Naive B cell (primary cell): ENCODE data around the gene BTBD17. TPM values are rescaled to one million over a fixed set of nuclear protein-coding genes. Genes with fewer than 3 reads are reported as not detected.

Experiments used
- ATAC-seq, 2 donors: fragments of 150-1000 bp; cut with Tn5 transposase; 2 replicates each; pipeline ENCODE4 v1.10.0; 2021; ENCODE audit warnings: low read depth in 2 of 2, mild to moderate bottlenecking in 2 of 2, moderate library complexity in 2 of 2
- DNase-seq: peaks from one replicate; pipeline ENCODE4 v3.0.0; 2022
- H3K27ac Mint-ChIP-seq, 6 donors: one replicate each; pipeline ENCODE4 v1.8.0; 2020 to 2022; ENCODE audit warnings: mild to moderate bottlenecking in 6 of 6, mixed read lengths in 6 of 6, moderate library complexity in 5 of 6, inconsistent platforms in 2 of 6
- H3K27me3 Mint-ChIP-seq, 3 donors: one replicate each; pipeline ENCODE4 v1.8.0; 2021 to 2022; ENCODE audit warnings: mixed read lengths in 3 of 3, mild to moderate bottlenecking in 1 of 3
- H3K36me3 Mint-ChIP-seq, 2 donors: one replicate each; pipeline ENCODE4 v1.8.0; 2020 to 2022; ENCODE audit warnings: mixed read lengths in 2 of 2, inconsistent platforms in 1 of 2, mild to moderate bottlenecking in 1 of 2
- H3K4me1 Mint-ChIP-seq, 3 donors: one replicate each; pipeline ENCODE4 v1.8.0; 2020 to 2022; ENCODE audit warnings: mixed read lengths in 3 of 3, inconsistent platforms in 1 of 3, mild to moderate bottlenecking in 1 of 3, moderate library complexity in 1 of 3
- H3K4me3 Mint-ChIP-seq, 8 donors: one replicate each; pipeline ENCODE4 v1.8.0; 2020 to 2022; ENCODE audit warnings: mild to moderate bottlenecking in 8 of 8, mixed read lengths in 8 of 8, moderate library complexity in 8 of 8, inconsistent platforms in 2 of 8
- H3K9me3 Mint-ChIP-seq, 7 donors: one replicate each; pipeline ENCODE4 v1.8.0; 2020 to 2022; ENCODE audit warnings: mixed read lengths in 7 of 7, mild to moderate bottlenecking in 5 of 7, inconsistent platforms in 2 of 7, moderate library complexity in 1 of 7
- polyA plus RNA-seq, 6 donors: library from polyadenylated mRNA; unstranded; fragments of 300-500 nt; fragmentation: Illumina TruSeq; gene quantifications; one replicate each; pipeline ENCODE4 v1.2.3, GENCODE V29; 2021; ENCODE audit warnings: low read depth in 6 of 6

BTBD17 gene
- polyA plus RNA-seq, 6 donors from 2014 or later: not detected

- Mint-ChIP-seq H3K36me3 (no peaks in the 10 kb centered on the region), H3K27ac (no peak overlapping the region), H3K9me3 (peaks cover 0 to 2% (median 0%) of the 10 kb centered on the region in 7 donors), H3K4me3 (no peak overlapping the region), H3K27me3 (peaks cover 16 to 62% (median 60%) of the 10 kb centered on the region in 3 donors), H3K4me1 (peaks cover 0 to 3% (median 2%) of the 10 kb centered on the region in 3 donors)
- ATAC-seq (no peak), DNase-seq (no peak)
Measured at GRCh38 chr17:74349120-74349519, 12.5 kb downstream of the BTBD17 start.

GRCh38 chr17:74347646-74348045 is 14.0 kb downstream of the BTBD17 start:
- no peaks in the 10 kb centered on the region for H3K4me1 Mint-ChIP-seq
- DNase-seq (no peak), ATAC-seq (no peak)
- no peak overlapping the region for H3K4me3 Mint-ChIP-seq
- no peak overlapping the region for H3K27ac Mint-ChIP-seq
- H3K9me3 Mint-ChIP-seq: peaks cover 0 to 2% (median 0%) of the 10 kb centered on the region in 7 donors
- H3K36me3 Mint-ChIP-seq: no peaks in the 10 kb centered on the region
- H3K27me3 Mint-ChIP-seq: peaks cover 11 to 48% (median 45%) of the 10 kb centered on the region in 3 donors

- no peak for DNase-seq
- Mint-ChIP-seq H3K27me3 (peaks cover 11 to 41% (median 36%) of the 10 kb centered on the region in 3 donors), H3K36me3 (no peaks in the 10 kb centered on the region), H3K4me3 (peak overlapping the region in 1 of 8 donors; percentile 60), H3K9me3 (peaks cover 0 to 2% (median 0%) of the 10 kb centered on the region in 7 donors), H3K4me1 (no peaks in the 10 kb centered on the region), H3K27ac (no peak overlapping the region)
- ATAC-seq: no peak
Measured at GRCh38 chr17:74345433-74346241, 16.0 kb downstream of the BTBD17 start.

GRCh38 chr17:74344658-74345057 is 17.0 kb downstream of the BTBD17 start:
- Mint-ChIP-seq H3K9me3 (peaks cover 0 to 2% (median 0%) of the 10 kb centered on the region in 7 donors), H3K36me3 (no peaks in the 10 kb centered on the region), H3K27ac (no peak overlapping the region), H3K4me3 (no peak overlapping the region), H3K4me1 (no peaks in the 10 kb centered on the region), H3K27me3 (peaks cover 8 to 34% (median 32%) of the 10 kb centered on the region in 3 donors)
- ATAC-seq (no peak), DNase-seq (no peak)

- Mint-ChIP-seq H3K9me3 (peaks cover 0 to 2% (median 0%) of the 10 kb centered on the region in 7 donors), H3K27ac (no peak overlapping the region), H3K27me3 (peaks cover 7 to 41% (median 28%) of the 10 kb centered on the region in 3 donors), H3K4me3 (no peak overlapping the region), H3K36me3 (no peaks in the 10 kb centered on the region), H3K4me1 (no peaks in the 10 kb centered on the region)
- DNase-seq: no peak
- no peak for ATAC-seq
Measured at GRCh38 chr17:74343526-74344284, 18.0 kb downstream of the BTBD17 start.

- H3K36me3 Mint-ChIP-seq: no peaks in the 10 kb centered on the region
- H3K27ac Mint-ChIP-seq: no peak overlapping the region
- H3K9me3 Mint-ChIP-seq: no peaks in the 10 kb centered on the region
- H3K27me3 Mint-ChIP-seq: peaks cover 1 to 39% (median 22%) of the 10 kb centered on the region in 3 donors
- H3K4me1 Mint-ChIP-seq: no peaks in the 10 kb centered on the region
- no peak overlapping the region for H3K4me3 Mint-ChIP-seq
- ATAC-seq (no peak), DNase-seq (no peak)
Measured at GRCh38 chr17:74343121-74343520, 18.5 kb downstream of the BTBD17 start.

- H3K27ac Mint-ChIP-seq: no peak overlapping the region
- no peak for DNase-seq
- no peaks in the 10 kb centered on the region for H3K36me3 Mint-ChIP-seq
- no peak for ATAC-seq
- H3K4me1 Mint-ChIP-seq: no peaks in the 10 kb centered on the region
- H3K27me3 Mint-ChIP-seq: peaks cover 0 to 37% (median 16%) of the 10 kb centered on the region in 3 donors
- no peaks in the 10 kb centered on the region for H3K9me3 Mint-ChIP-seq
- no peak overlapping the region for H3K4me3 Mint-ChIP-seq
Measured at GRCh38 chr17:74342224-74342623, 19.4 kb downstream of the BTBD17 start.

- Mint-ChIP-seq H3K27ac (no peak overlapping the region), H3K4me1 (no peaks in the 10 kb centered on the region), H3K27me3 (peaks cover 0 to 33% (median 12%) of the 10 kb centered on the region in 3 donors), H3K36me3 (no peaks in the 10 kb centered on the region), H3K4me3 (no peak overlapping the region), H3K9me3 (peaks cover 0 to 3% (median 0%) of the 10 kb centered on the region in 7 donors)
- no peak for DNase-seq
- ATAC-seq: no peak
Measured at GRCh38 chr17:74340470-74341023, 21.1 kb downstream of the BTBD17 start.

- H3K27me3 Mint-ChIP-seq: peaks cover 0 to 24% (median 3%) of the 10 kb centered on the region in 3 donors
- no peak for DNase-seq
- no peaks in the 10 kb centered on the region for H3K36me3 Mint-ChIP-seq
Measured at GRCh38 chr17:74339537-74340195, 22.0 kb downstream of the BTBD17 start.

GRCh38 chr17:74337834-74338500 is 23.7 kb downstream of the BTBD17 start:
- no peak overlapping the region for H3K4me3 Mint-ChIP-seq
- DNase-seq (no peak), ATAC-seq (no peak)
- no peaks in the 10 kb centered on the region for H3K36me3 Mint-ChIP-seq
- H3K27me3 Mint-ChIP-seq: peaks cover 0 to 21% (median 0%) of the 10 kb centered on the region in 3 donors
- H3K4me1 Mint-ChIP-seq: no peaks in the 10 kb centered on the region
- no peak overlapping the region for H3K27ac Mint-ChIP-seq
- peaks cover 0 to 17% (median 6%) of the 10 kb centered on the region in 7 donors for H3K9me3 Mint-ChIP-seq

More at GRCh38 chr17:74339537-74340195, 22.0 kb downstream of the BTBD17 start:
- ATAC-seq: no peak
- Mint-ChIP-seq H3K4me3 (no peak overlapping the region), H3K9me3 (peaks cover 0 to 9% (median 3%) of the 10 kb centered on the region in 7 donors), H3K27ac (peak overlapping the region in 2 of 6 donors; percentile 66 to 72), H3K4me1 (no peaks in the 10 kb centered on the region)

- Mint-ChIP-seq H3K27me3 (peaks cover 0 to 22% (median 0%) of the 10 kb centered on the region in 3 donors), H3K36me3 (no peaks in the 10 kb centered on the region), H3K4me3 (peak overlapping the region in 1 of 8 donors; percentile 18), H3K27ac (no peak overlapping the region), H3K9me3 (peaks cover 0 to 19% (median 6%) of the 10 kb centered on the region in 7 donors), H3K4me1 (no peaks in the 10 kb centered on the region)
- no peak for DNase-seq
- no peak for ATAC-seq
Measured at GRCh38 chr17:74336307-74336706, 25.4 kb downstream of the BTBD17 start.

GRCh38 chr17:74335529-74336062 is 26.1 kb downstream of the BTBD17 start:
- H3K4me1 Mint-ChIP-seq: no peaks in the 10 kb centered on the region
- no peak overlapping the region for H3K27ac Mint-ChIP-seq
- peaks cover 3 to 27% (median 6%) of the 10 kb centered on the region in 3 donors for H3K27me3 Mint-ChIP-seq
- H3K36me3 Mint-ChIP-seq: no peaks in the 10 kb centered on the region
- peaks cover 0 to 19% (median 6%) of the 10 kb centered on the region in 7 donors for H3K9me3 Mint-ChIP-seq
- no peak for ATAC-seq
- no peak overlapping the region for H3K4me3 Mint-ChIP-seq
- no peak for DNase-seq
